Panc1 (cell line): ENCODE measurements around the gene MORN1. TPM values are rescaled to one million over a fixed set of nuclear protein-coding genes. Genes with fewer than 3 reads are reported as not detected.

Experiments used
- ATAC-seq: fragments of 200-7000 bp; cut with Tn5 transposase; 2 replicates; pipeline ENCODE4 v1.9.1; 2020; ENCODE audit warnings: mild to moderate bottlenecking, moderate library complexity
- BruUV-seq: library from RNA; stranded (reverse); fragments of 400-500 nt; replicated peaks from 2 replicates; lab custom pipeline; 2021; lab: Mats Ljungman, UMichigan
- CTCF ChIA-PET: fragments of 300-600 bp; sonication (Branson Sonifier 250); formaldehyde crosslinking; loops from one replicate; lab custom pipeline; 2022; ENCODE audit warnings: antibody characterized with exemption; lab: Charles Lee
- POLR2A ChIA-PET: fragments of 300-600 bp; sonication (Branson Sonifier 250); formaldehyde crosslinking; loops from one replicate; lab custom pipeline; 2022; ENCODE audit warnings: antibody characterized with exemption; lab: Charles Lee
- DNase-seq: peaks from one replicate; pipeline ENCODE4 v3.0.0-alpha.2; 2010; ENCODE audit warnings: low read depth, low spot score
- H3K27ac ChIP-seq: 2 replicates; pipeline ENCODE4 v1.5.1; 2011; ENCODE audit warnings: mild to moderate bottlenecking, low read length, inconsistent platforms
- H3K27me3 ChIP-seq: fragments of 200-500 bp; sonication (Bioruptor generic); 2 replicates; pipeline ENCODE4 v1.6.0; 2014; ENCODE audit warnings: low read length, inconsistent platforms; ENCODE audit not compliant: control insufficient read depth, insufficient read depth
- H3K36me3 ChIP-seq: fragments of 200-500 bp; sonication (Bioruptor generic); 2 replicates; pipeline ENCODE4 v1.5.1; 2014; ENCODE audit warnings: inconsistent platforms, mild to moderate bottlenecking, low read length, moderate library complexity; ENCODE audit not compliant: control insufficient read depth, insufficient read depth
- H3K4me1 ChIP-seq: 2 replicates; pipeline ENCODE4 v1.5.1; 2011; ENCODE audit warnings: inconsistent platforms, mild to moderate bottlenecking, low read length, moderate library complexity; ENCODE audit not compliant: control insufficient read depth, insufficient read depth
- H3K4me3 ChIP-seq, 2 experiments: 2 replicates each; pipeline ENCODE4 v1.5.1; 2011 to 2012; ENCODE audit warnings: low read depth in 2 of 2, low read length in 2 of 2, mild to moderate bottlenecking in 2 of 2, inconsistent platforms in 1 of 2, moderate library complexity in 1 of 2
- H3K9me3 ChIP-seq: fragments of 200-500 bp; sonication (Bioruptor generic); 2 replicates; pipeline ENCODE4 v1.5.1; 2014; ENCODE audit warnings: low read depth, mild to moderate bottlenecking, inconsistent platforms, low read length, moderate library complexity; ENCODE audit not compliant: control insufficient read depth, insufficient read depth
- CTCF ChIP-seq: fragments of 450-650 bp; IDR thresholded peaks from 2 replicates; pipeline ENCODE4 v1.5.1; 2017; ENCODE audit warnings: mild to moderate bottlenecking
- POLR2AphosphoS5 ChIP-seq: IDR thresholded peaks from 2 replicates; pipeline ENCODE4 v1.6.1; 2012; ENCODE audit warnings: mild to moderate bottlenecking, low read depth, low read length, moderate library complexity
- REST ChIP-seq, 2 experiments: IDR thresholded peaks; 2 replicates each; pipeline ENCODE4 v1.6.1; 2011 to 2012; ENCODE audit warnings: low read depth in 2 of 2, control low read depth in 1 of 2, low read length in 1 of 2, mild to moderate bottlenecking in 1 of 2, moderate library complexity in 1 of 2; ENCODE audit not compliant: insufficient read depth in 1 of 2
- SIN3A ChIP-seq: IDR thresholded peaks from 2 replicates; pipeline ENCODE4 v1.6.1; 2012; ENCODE audit warnings: low read depth, mild to moderate bottlenecking, low read length, moderate library complexity, borderline replicate concordance; ENCODE audit not compliant: insufficient read depth
- TCF7L2 ChIP-seq: IDR thresholded peaks from 2 replicates; pipeline ENCODE4 v1.6.1; 2011; ENCODE audit warnings: mild to moderate bottlenecking, low read depth, low read length, inconsistent platforms
- in situ Hi-C: cut with HindIII; loops from 2 replicates; pipeline ENCODE4 v1.10.0; 2016; ENCODE audit warnings: low sequenced_read_pairs, low pct_unique_long_range_greater_than_20kb
- intact Hi-C: fragments of 100-400 bp; cut with micrococcal nuclease; formaldehyde crosslinking; loops from one replicate; pipeline ENCODE4 v1.10.0; 2022; ENCODE audit not compliant: unreplicated experiment
- total RNA-seq: library from RNA; stranded (reverse); gene quantifications from one replicate; pipeline ENCODE4 v1.2.1, GENCODE V29; 2021; ENCODE audit not compliant: unreplicated experiment

Gene MORN1
- total RNA-seq, 1 experiment from 2014 or later: 21.3 TPM

- no peak for TF ChIP-seq REST (IDR thresholded peaks at IDR 0.05; ENCODE audit: insufficient read depth in 1 of 2, low read depth in 2 of 2, low read length in 1 of 2)
- no peak for TF ChIP-seq CTCF
- DNase-seq (no peak), ATAC-seq (no peak)
- peaks cover 5% of the 10 kb centered on the region; the same call in 1 of the 2 replicates for H3K4me1 ChIP-seq
- CTCF ChIA-PET: interaction anchor here (0.7 to 1.1 kb wide), 2 partner anchors 189 to 209 kb away, joined by 3 read pairs; partner anchors contain the start of gene FAAP20
- no peaks in the 10 kb centered on the region for H3K9me3 ChIP-seq
- no peak overlapping the region for H3K4me3 ChIP-seq
- POLR2A ChIA-PET: no interaction called here
- H3K36me3 ChIP-seq: no peaks in the 10 kb centered on the region
- BruUV-seq: TSS peak; percentile 58
- in situ Hi-C loops (no loop called here), intact Hi-C loops (no loop called here)
- no peaks in the 10 kb centered on the region for H3K27me3 ChIP-seq
- H3K27ac ChIP-seq: no peak overlapping the region
Observed at GRCh38 chr1:2383576-2383975, 7.8 kb downstream of the MORN1 start.

GRCh38 chr1:2382621-2383361 is 8.6 kb downstream of the MORN1 start:
- intact Hi-C loops: no loop called here
- ChIA-PET CTCF (interaction anchor here (0.9 to 2.2 kb wide), 6 partner anchors 71 to 208 kb away, joined by 3 to 38 read pairs (median 4); partner anchors contain the start of gene FAAP20), POLR2A (interaction anchor here (1.0 kb wide), 1 partner anchor 165 kb away, joined by 3 read pairs; no protein-coding TSS in a partner anchor)
- Histone ChIP-seq H3K4me3 (no peak overlapping the region), H3K9me3 (no peaks in the 10 kb centered on the region), H3K36me3 (no peaks in the 10 kb centered on the region), H3K27ac (no peak overlapping the region), H3K27me3 (no peaks in the 10 kb centered on the region), H3K4me1 (peaks cover 5% of the 10 kb centered on the region; the same call in 1 of the 2 replicates)
- DNase-seq (no peak), ATAC-seq (peak; percentile 74)
- in situ Hi-C loops: no loop called here
- BruUV-seq: no TSS peak
- TF ChIP-seq SIN3A (no peak), TCF7L2 (no peak), POLR2AphosphoS5 (no peak), CTCF (no peak; the same call in 1 of the 2 replicates), REST (IDR thresholded peaks at IDR 0.05; ENCODE audit: insufficient read depth in 1 of 2, low read depth in 2 of 2, low read length in 1 of 2) (no peak)
